ENCODE data around the gene DUSP23. TPM values are rescaled to one million over a fixed set of nuclear protein-coding genes. Genes with fewer than 3 reads are reported as not detected.

DUSP23 gene
- total and polyA plus RNA-seq, 10 of the 15 experiments (the other 5 are each of a cell fraction or from before 2014, with no cell fraction given) = 1.1 to 6.9 (median 4.1) TPM; not detected in 1

DNA sequence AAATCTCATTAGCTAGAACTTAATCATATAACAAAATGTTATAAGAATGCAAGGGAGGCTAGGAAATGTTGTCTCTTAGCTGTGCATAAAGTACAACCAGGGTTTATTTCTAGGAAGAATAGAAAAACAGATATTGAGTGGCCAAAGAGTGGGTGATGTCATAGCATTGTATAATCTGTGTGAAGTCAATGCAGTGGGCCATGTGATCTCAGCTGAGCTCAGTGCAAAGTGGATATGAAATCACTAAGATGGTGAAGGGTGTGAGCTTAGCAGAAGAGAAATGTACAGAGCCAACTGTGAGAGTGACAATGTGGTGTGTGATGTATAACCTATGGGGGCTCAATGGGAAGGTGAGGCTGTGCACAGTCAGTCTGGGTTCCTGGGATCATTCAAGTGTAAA, 29.7 kb upstream of the DUSP23 start:
- no peak overlapping the region for H2AFZ ChIP-seq (ENCODE audit: control insufficient read depth, low read depth, low read length)
- H3K27me3 ChIP-seq (replicated peaks in 1 of 2; ENCODE audit: control insufficient read depth in 2 of 2, insufficient read depth in 2 of 2, low read length in 1 of 2) = no peaks in the 10 kb centered on the region
- no peak for FAIRE-seq
- H3K9ac ChIP-seq (ENCODE audit: control insufficient read depth, insufficient read depth, low read length) = no peak overlapping the region
- H3K79me2 ChIP-seq (ENCODE audit: control insufficient read depth, insufficient read depth, low read length) = no peaks in the 10 kb centered on the region
- H3K4me3 ChIP-seq = no peak overlapping the region
- no peak for ATAC-seq
- POLR2A ChIA-PET = no interaction called here
- H3K36me3 ChIP-seq (ENCODE audit: control insufficient read depth in 2 of 2, insufficient read depth in 2 of 2, low read length in 1 of 2) = no peaks in the 10 kb centered on the region
- H3K4me2 ChIP-seq (ENCODE audit: control insufficient read depth, insufficient read depth) = no peak overlapping the region
- SMC1A ChIA-PET (ENCODE audit: uncharacterized antibody, unreplicated experiment) = no interaction called here
- no peaks in the 10 kb centered on the region for H4K20me1 ChIP-seq (ENCODE audit: control insufficient read depth, insufficient read depth)
- no peak overlapping the region for H3K27ac ChIP-seq (ENCODE audit: control insufficient read depth, insufficient read depth)
- TF ChIP-seq PAX5 (IDR thresholded peaks at IDR 0.05; ENCODE audit: borderline replicate concordance, low read depth, low read length) = no peak
- TF ChIP-seq NR2F1 (conservative IDR thresholded peaks at IDR 0.05) = no peak
- no peak for TF ChIP-seq CEBPB (IDR thresholded peaks at IDR 0.05; ENCODE audit: borderline replicate concordance in 1 of 2, low read depth in 2 of 2, low read length in 2 of 2)
- no peak for TF ChIP-seq RCOR1 (conservative IDR thresholded peaks at IDR 0.05; ENCODE audit: low read depth, low read length)
- no peak for TF ChIP-seq EGR1 (IDR thresholded peaks at IDR 0.05; ENCODE audit: borderline replicate concordance in 1 of 2, low read depth in 2 of 2, low read length in 2 of 2)
- no peak for TF ChIP-seq CREM (IDR thresholded peaks at IDR 0.05; ENCODE audit: low read depth)
- no peak for TF ChIP-seq SMAD1 (IDR thresholded peaks at IDR 0.05; ENCODE audit: low read depth, partially characterized antibody)
- TF ChIP-seq WRNIP1 (IDR thresholded peaks at IDR 0.05; ENCODE audit: borderline replicate concordance, low read depth, low read length) = no peak
- no peak for TF ChIP-seq ZZZ3 (IDR thresholded peaks at IDR 0.05; ENCODE audit: control insufficient read depth, insufficient read length, low read depth)
- no peak for TF ChIP-seq ZNF687 (IDR thresholded peaks at IDR 0.05)
- no peak for TF ChIP-seq CBX3 (IDR thresholded peaks at IDR 0.05; ENCODE audit: borderline replicate concordance, low read depth)
- TF ChIP-seq YY1 (IDR thresholded peaks at IDR 0.05; ENCODE audit: low read depth, low read length) = no peak
- TF ChIP-seq ASH2L (IDR thresholded peaks at IDR 0.05; ENCODE audit: borderline replicate concordance, low read depth) = no peak
- no peak for TF ChIP-seq ZNF384 (IDR thresholded peaks at IDR 0.05; ENCODE audit: borderline replicate concordance, low read depth, low read length)
- no peak for TF ChIP-seq STAT1 (conservative IDR thresholded peaks at IDR 0.05)
- no peak for TF ChIP-seq CTCF (IDR thresholded peaks at IDR 0.05 in 2 of 3, conservative IDR thresholded peaks at IDR 0.05 in 1 of 3; ENCODE audit: control insufficient read depth in 2 of 3, extremely low read depth in 1 of 3, insufficient read depth in 1 of 3, low read depth in 3 of 3, low read length in 3 of 3)
- TF ChIP-seq, protein P1, sequence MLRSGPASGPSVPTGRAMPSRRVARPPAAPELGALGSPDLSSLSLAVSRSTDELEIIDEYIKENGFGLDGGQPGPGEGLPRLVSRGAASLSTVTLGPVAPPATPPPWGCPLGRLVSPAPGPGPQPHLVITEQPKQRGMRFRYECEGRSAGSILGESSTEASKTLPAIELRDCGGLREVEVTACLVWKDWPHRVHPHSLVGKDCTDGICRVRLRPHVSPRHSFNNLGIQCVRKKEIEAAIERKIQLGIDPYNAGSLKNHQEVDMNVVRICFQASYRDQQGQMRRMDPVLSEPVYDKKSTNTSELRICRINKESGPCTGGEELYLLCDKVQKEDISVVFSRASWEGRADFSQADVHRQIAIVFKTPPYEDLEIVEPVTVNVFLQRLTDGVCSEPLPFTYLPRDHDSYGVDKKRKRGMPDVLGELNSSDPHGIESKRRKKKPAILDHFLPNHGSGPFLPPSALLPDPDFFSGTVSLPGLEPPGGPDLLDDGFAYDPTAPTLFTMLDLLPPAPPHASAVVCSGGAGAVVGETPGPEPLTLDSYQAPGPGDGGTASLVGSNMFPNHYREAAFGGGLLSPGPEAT (IDR thresholded peaks at IDR 0.05; ENCODE audit: low read depth) = no peak
- BruUV-seq (replicated peaks) = no TSS peak
- DNase-seq (ENCODE audit: low read depth, low spot score) = no peak
- RAD21 ChIA-PET (ENCODE audit: unreplicated experiment) = no interaction called here
- H3K4me1 ChIP-seq (ENCODE audit: control insufficient read depth, insufficient read depth, low read length) = no peaks in the 10 kb centered on the region
- CTCF ChIA-PET = no interaction called here
- in situ Hi-C loops (cut with MboI) (no loop called here), intact Hi-C loops (cut with micrococcal nuclease; ENCODE audit: unreplicated experiment) (no loop called here)
- H3K9me3 ChIP-seq (replicated peaks; ENCODE audit: control insufficient read depth, insufficient read depth, low read length) = no peaks in the 10 kb centered on the region

All from GM12878 (cell line).